ENCODE measurements around the gene MAB21L4. TPM values are rescaled to one million over a fixed set of nuclear protein-coding genes. Genes with fewer than 3 reads are reported as not detected.

The MAB21L4 gene
- total RNA-seq, 2 donors from 2014 or later: 6.1 to 22.2 TPM

- H3K27ac ChIP-seq: no peak overlapping the region
- no peaks in the 10 kb centered on the region for H3K4me1 ChIP-seq
- no peak overlapping the region for H3K9ac ChIP-seq (ENCODE audit: low read depth in 2 of 2, low read length in 2 of 2)
- TF ChIP-seq CTCF (IDR thresholded peaks at IDR 0.05): no peak
- no peak for DNase-seq
- no peaks in the 10 kb centered on the region for H3K9me3 ChIP-seq
- intact Hi-C loops (cut with DNase I): no loop called here
- no peaks in the 10 kb centered on the region for H3K27me3 ChIP-seq
- no peak overlapping the region for H3K4me3 ChIP-seq
- H3K36me3 ChIP-seq: no peaks in the 10 kb centered on the region
Measured at GRCh38 chr2:240837621-240838020, 58.3 kb downstream of the MAB21L4 start.

- Histone ChIP-seq H3K36me3 (no peaks in the 10 kb centered on the region), H3K27ac (no peak overlapping the region), H3K9me3 (no peaks in the 10 kb centered on the region), H3K9ac (ENCODE audit: low read depth in 2 of 2, low read length in 2 of 2) (no peak overlapping the region), H3K4me1 (no peaks in the 10 kb centered on the region), H3K27me3 (no peaks in the 10 kb centered on the region), H3K4me3 (no peak overlapping the region)
- DNase-seq: no peak
- intact Hi-C loops (cut with DNase I): no loop called here
- no peak for TF ChIP-seq CTCF (IDR thresholded peaks at IDR 0.05)
Measured at GRCh38 chr2:240836781-240837467, 59.0 kb downstream of the MAB21L4 start.

Other genes starting within 250 kb of the MAB21L4 start
- 1 to 10 TPM; 7.9 to 9.6 TPM for gene AQP12B, start 213.3 kb downstream of the MAB21L4 start, total RNA-seq
- 10 to 100 TPM in 1 of 2 donors, 1 to 10 TPM in 1; 9.0 to 20.5 TPM for gene AQP12A, start 204.3 kb downstream of the MAB21L4 start, total RNA-seq
- gene KIF1A, start 75.9 kb downstream of the MAB21L4 start, total RNA-seq: 1 to 10 TPM; 1.9 to 4.3 TPM
- gene AGXT, start 27.3 kb downstream of the MAB21L4 start, total RNA-seq: 1 to 10 TPM; 1.9 to 6.1 TPM
- under 1 TPM in 1 of 2 donors, not detected in 1; 0.05 TPM for gene CROCC2, start 10.2 kb upstream of the MAB21L4 start, total RNA-seq
- gene SNED1, start 102.5 kb upstream of the MAB21L4 start, total RNA-seq: 1 to 10 TPM; 4.6 TPM
- gene MTERF4, start 206.1 kb upstream of the MAB21L4 start, total RNA-seq: 10 to 100 TPM; 20.2 to 25.5 TPM

Measured in colonic mucosa (tissue), 4 donors.